Type B pancreatic cell (in vitro differentiated cells): ENCODE data around the gene DLST. TPM values are rescaled to one million over a fixed set of nuclear protein-coding genes. Genes with fewer than 3 reads are reported as not detected.

Experiments used
- DNase-seq: peaks from one replicate; pipeline ENCODE4 v3.0.0; 2021; ENCODE audit warnings: mixed read lengths; ENCODE audit not compliant: unreplicated experiment; ENCODE audit errors: extremely low spot score
- H3K27ac Mint-ChIP-seq: 2 replicates; pipeline ENCODE4 v1.8.0; 2021; ENCODE audit warnings: mild to moderate bottlenecking, mixed read lengths
- H3K27me3 Mint-ChIP-seq: 2 replicates; pipeline ENCODE4 v1.8.0; 2021; ENCODE audit warnings: mixed read lengths
- H3K36me3 Mint-ChIP-seq: 2 replicates; pipeline ENCODE4 v1.8.0; 2021; ENCODE audit warnings: mixed read lengths
- H3K4me1 Mint-ChIP-seq: one replicate; pipeline ENCODE4 v1.8.0; 2021; ENCODE audit warnings: mixed read lengths; ENCODE audit not compliant: unreplicated experiment
- H3K4me3 Mint-ChIP-seq: 2 replicates; pipeline ENCODE4 v1.8.0; 2021; ENCODE audit warnings: mild to moderate bottlenecking, mixed read lengths
- H3K9me3 Mint-ChIP-seq: 2 replicates; pipeline ENCODE4 v1.8.0; 2021; ENCODE audit warnings: mixed read lengths
- total RNA-seq: library from RNA; stranded (reverse); gene quantifications from 2 replicates; pipeline ENCODE4 v1.2.1, GENCODE V29; 2021; ENCODE audit warnings: low replicate concordance
- TF ChIP-seq, protein P1 (sequence below): fragments of 200-600 bp; sonication (generic); conservative IDR thresholded peaks from 2 replicates; pipeline ENCODE4 v1.5.0; 2021; ENCODE audit warnings: antibody characterized with exemption, mild to moderate bottlenecking

DLST gene
- total RNA-seq, 1 donor from 2014 or later: 97.2 TPM

DNA sequence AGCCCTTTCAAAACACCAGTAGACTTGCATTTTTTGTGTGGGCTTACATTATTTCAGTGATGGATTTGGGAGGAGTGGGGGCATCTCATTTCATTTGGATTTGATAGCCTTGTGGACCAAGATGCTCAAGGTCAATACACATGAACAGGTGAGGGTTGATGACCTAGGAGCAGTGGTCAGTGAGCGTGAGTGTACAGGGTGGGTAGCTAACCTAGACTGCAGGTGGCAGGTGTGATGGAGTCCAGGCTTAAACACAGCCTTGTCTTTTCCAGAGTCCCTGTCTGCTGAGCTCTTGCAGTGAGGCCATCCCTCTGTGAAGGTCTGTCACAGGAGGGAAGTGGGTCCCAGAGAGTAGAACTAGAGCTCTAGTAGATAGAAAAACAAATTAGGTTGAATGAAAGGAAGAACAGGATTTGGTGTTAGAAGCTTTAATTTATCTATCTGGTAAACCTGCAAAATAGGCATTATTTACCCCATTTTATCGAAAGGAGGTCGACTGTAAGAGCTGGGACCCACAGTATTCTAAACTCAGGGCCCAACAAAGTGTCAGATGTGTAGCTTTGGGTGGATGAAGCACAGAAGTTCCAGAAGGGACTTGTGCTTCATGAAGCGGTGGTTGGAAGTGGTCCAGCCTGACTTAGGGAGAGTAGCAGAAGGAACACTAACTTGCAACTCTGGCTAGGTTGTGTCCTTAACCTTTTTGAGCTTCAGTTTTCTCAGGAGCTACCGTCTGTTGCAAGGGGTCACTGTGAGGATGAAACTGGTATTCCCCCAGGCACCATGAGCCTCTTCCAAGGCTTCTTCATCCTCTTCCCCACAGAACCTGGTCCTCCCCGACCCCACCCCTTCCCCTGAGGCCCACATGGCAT is 23.2 kb downstream of the DLST start:
- no peaks in the 10 kb centered on the region for H3K9me3 Mint-ChIP-seq
- DNase-seq: no peak
- TF ChIP-seq, protein P1, sequence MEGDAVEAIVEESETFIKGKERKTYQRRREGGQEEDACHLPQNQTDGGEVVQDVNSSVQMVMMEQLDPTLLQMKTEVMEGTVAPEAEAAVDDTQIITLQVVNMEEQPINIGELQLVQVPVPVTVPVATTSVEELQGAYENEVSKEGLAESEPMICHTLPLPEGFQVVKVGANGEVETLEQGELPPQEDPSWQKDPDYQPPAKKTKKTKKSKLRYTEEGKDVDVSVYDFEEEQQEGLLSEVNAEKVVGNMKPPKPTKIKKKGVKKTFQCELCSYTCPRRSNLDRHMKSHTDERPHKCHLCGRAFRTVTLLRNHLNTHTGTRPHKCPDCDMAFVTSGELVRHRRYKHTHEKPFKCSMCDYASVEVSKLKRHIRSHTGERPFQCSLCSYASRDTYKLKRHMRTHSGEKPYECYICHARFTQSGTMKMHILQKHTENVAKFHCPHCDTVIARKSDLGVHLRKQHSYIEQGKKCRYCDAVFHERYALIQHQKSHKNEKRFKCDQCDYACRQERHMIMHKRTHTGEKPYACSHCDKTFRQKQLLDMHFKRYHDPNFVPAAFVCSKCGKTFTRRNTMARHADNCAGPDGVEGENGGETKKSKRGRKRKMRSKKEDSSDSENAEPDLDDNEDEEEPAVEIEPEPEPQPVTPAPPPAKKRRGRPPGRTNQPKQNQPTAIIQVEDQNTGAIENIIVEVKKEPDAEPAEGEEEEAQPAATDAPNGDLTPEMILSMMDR: no peak

GRCh38 chr14:74905595-74906142 is 24.0 kb downstream of the DLST start:
- Mint-ChIP-seq H3K36me3 (peaks cover 5% of the 10 kb centered on the region), H3K4me1 (peaks cover 4% of the 10 kb centered on the region), H3K9me3 (no peaks in the 10 kb centered on the region), H3K27me3 (no peaks in the 10 kb centered on the region), H3K4me3 (no peak overlapping the region), H3K27ac (no peak overlapping the region)
- TF ChIP-seq, protein P1: peak; percentile 95
- no peak for DNase-seq

More for the DNA sequence above, 23.2 kb downstream of the DLST start:
- H3K4me3 Mint-ChIP-seq: no peak overlapping the region
- H3K27ac Mint-ChIP-seq: no peak overlapping the region
- H3K4me1 Mint-ChIP-seq: no peaks in the 10 kb centered on the region
- H3K36me3 Mint-ChIP-seq: peaks cover 10% of the 10 kb centered on the region
- H3K27me3 Mint-ChIP-seq: no peaks in the 10 kb centered on the region

DNA sequence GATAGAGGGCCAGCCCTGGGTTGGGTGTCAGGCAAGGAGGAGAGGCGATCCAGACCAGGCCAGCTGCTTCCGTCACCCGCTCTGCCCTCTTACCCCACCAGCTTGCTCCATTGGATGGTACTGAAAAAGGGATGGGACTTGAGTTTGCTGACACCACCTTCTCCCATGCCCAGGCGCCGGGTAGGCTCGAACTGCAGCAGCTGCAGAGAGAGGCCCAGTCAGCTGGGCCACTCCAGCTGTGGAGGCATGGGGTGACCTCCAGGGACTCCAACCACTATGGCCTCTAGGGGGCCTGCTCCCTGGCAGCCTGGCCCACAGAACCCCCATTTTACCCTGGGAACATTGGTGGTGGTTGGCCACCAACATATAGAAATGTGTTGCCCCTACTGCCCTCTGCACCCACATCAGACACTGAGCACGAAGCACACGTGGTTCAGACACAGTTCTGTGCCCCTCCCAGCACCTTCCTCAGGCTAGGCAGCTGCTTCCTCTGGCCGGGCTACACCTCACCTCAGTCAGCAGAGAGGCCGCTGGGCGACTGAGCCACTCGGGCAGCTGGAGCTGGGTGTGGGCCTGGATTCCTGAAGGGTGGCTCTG is 25.3 kb downstream of the DLST start:
- TF ChIP-seq, protein P1: peak; percentile 48
- Mint-ChIP-seq H3K27ac (no peak overlapping the region), H3K4me3 (no peak overlapping the region), H3K36me3 (peaks cover 5% of the 10 kb centered on the region), H3K9me3 (no peaks in the 10 kb centered on the region), H3K4me1 (peaks cover 4% of the 10 kb centered on the region), H3K27me3 (no peaks in the 10 kb centered on the region)
- DNase-seq: no peak

GRCh38 chr14:74907744-74908143 is 26.0 kb downstream of the DLST start:
- no peak overlapping the region for H3K27ac Mint-ChIP-seq
- H3K36me3 Mint-ChIP-seq: peaks cover 5% of the 10 kb centered on the region
- DNase-seq: no peak
- no peaks in the 10 kb centered on the region for H3K9me3 Mint-ChIP-seq
- no peak overlapping the region for H3K4me3 Mint-ChIP-seq
- peaks cover 4% of the 10 kb centered on the region for H3K4me1 Mint-ChIP-seq
- TF ChIP-seq, protein P1: no peak
- H3K27me3 Mint-ChIP-seq: no peaks in the 10 kb centered on the region

DNA sequence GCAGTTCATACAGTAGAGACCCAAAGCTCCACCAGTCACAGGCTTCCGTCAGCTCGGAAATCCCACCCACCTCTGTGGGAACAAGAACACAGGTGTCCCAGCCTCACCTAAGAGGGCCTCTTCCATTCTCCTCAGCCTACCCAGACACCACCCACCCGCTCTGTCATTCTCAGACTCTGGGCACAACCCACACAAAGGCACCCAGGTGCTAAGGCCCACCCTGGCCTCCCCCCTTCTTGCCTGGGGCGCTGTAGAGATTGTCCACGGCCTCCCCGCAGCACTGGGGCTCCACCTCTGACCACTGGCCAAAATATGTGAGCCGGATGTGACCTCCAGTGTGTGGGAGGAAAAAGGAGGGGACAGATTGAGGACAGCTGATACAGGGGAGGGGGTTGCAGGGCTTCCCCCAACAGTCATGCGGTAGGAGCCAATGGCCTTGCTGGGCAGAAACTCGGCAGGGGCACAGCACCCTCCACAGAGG is 27.2 kb downstream of the DLST start:
- Mint-ChIP-seq H3K27ac (peak overlapping the region; percentile 39), H3K4me3 (no peak overlapping the region), H3K9me3 (no peaks in the 10 kb centered on the region)

More for the DNA sequence above, 27.2 kb downstream of the DLST start:
- TF ChIP-seq, protein P1: no peak
- peaks cover 4% of the 10 kb centered on the region for H3K4me1 Mint-ChIP-seq
- no peaks in the 10 kb centered on the region for H3K27me3 Mint-ChIP-seq
- peaks cover 3% of the 10 kb centered on the region for H3K36me3 Mint-ChIP-seq
- DNase-seq: no peak
